HepG2 (cell line): ENCODE data around the gene BCL2L11. TPM values are rescaled to one million over a fixed set of nuclear protein-coding genes. Genes with fewer than 3 reads are reported as not detected.

Experiments used
- AKAP8 ChIP-seq: sonication (generic); formaldehyde crosslinking; IDR thresholded peaks from 2 replicates; pipeline ENCODE4 v1.5.1; 2020; ENCODE audit warnings: mild to moderate bottlenecking, missing genetic modification reagents
- HNRNPK ChIP-seq: fragments of 200-400 bp; formaldehyde crosslinking; IDR thresholded peaks from 2 replicates; pipeline ENCODE4 v1.6.1; 2018; ENCODE audit warnings: low read length, low read depth, moderate library complexity, mild to moderate bottlenecking; ENCODE audit not compliant: poor library complexity, severe bottlenecking
- KLF11 ChIP-seq: IDR thresholded peaks from 2 replicates; pipeline ENCODE4 v1.6.1; 2016; ENCODE audit warnings: missing compliant biosample characterization
- MED13 ChIP-seq: sonication (generic); formaldehyde crosslinking; IDR thresholded peaks from 2 replicates; pipeline ENCODE4 v1.5.0; 2020; ENCODE audit warnings: missing genetic modification reagents
- SNRNP70 ChIP-seq: fragments of 200-400 bp; formaldehyde crosslinking; IDR thresholded peaks from 2 replicates; pipeline ENCODE4 v1.6.1; 2017; ENCODE audit warnings: mild to moderate bottlenecking, low read depth, low read length, moderate library complexity
- SP140L ChIP-seq: sonication (generic); formaldehyde crosslinking; IDR thresholded peaks from 2 replicates; pipeline ENCODE4 v1.4.0; 2020; ENCODE audit warnings: missing genetic modification reagents, borderline replicate concordance
- ZNF24 ChIP-seq: fragments of 450-650 bp; IDR thresholded peaks from 2 replicates; pipeline ENCODE4 v1.6.1; 2017; ENCODE audit warnings: antibody characterized with exemption, mild to moderate bottlenecking
- ZNF296 ChIP-seq: sonication (generic); formaldehyde crosslinking; conservative IDR thresholded peaks from 2 replicates; pipeline ENCODE4 v1.5.0; 2020; ENCODE audit warnings: mild to moderate bottlenecking, missing genetic modification reagents
- ZNF468 ChIP-seq: sonication (generic); formaldehyde crosslinking; IDR thresholded peaks from 2 replicates; pipeline ENCODE4 v1.8.0; 2022; ENCODE audit warnings: mild to moderate bottlenecking, moderate library complexity, missing genetic modification reagents
- ZNF552 ChIP-seq: sonication (generic); formaldehyde crosslinking; IDR thresholded peaks from 2 replicates; pipeline ENCODE4 v1.9.0; 2022; ENCODE audit warnings: missing genetic modification reagents, mild to moderate bottlenecking, borderline replicate concordance
- ZNF746 ChIP-seq: sonication (generic); formaldehyde crosslinking; IDR thresholded peaks from 2 replicates; pipeline ENCODE4 v1.8.0; 2022; ENCODE audit warnings: mild to moderate bottlenecking, missing genetic modification reagents
- polyA plus RNA-seq, 8 experiments: library from polyadenylated mRNA; depleted of rRNA in 3 of 8; stranded (reverse) in 7 of 8; unstranded in 1 of 8; fragments of >200 nt; fragmentation: Illumina TruSeq in 4 of 8; extraction: Trizol in 4 of 8; gene quantifications; 2 replicates each; pipeline versions ENCODE4 v1.2.1 to v1.2.3, GENCODE V29; 2011 to 2016; ENCODE audit warnings: low read depth in 4 of 8, missing spikeins in 1 of 8, mixed read lengths in 1 of 8; ENCODE audit not compliant: insufficient read depth in 1 of 8
- total RNA-seq, 5 experiments: library from RNA; depleted of rRNA; stranded (reverse); fragments of >200 nt; fragmentation: Illumina TruSeq; extraction: Trizol; gene quantifications; 2 replicates each; pipeline ENCODE4 v1.2.3, GENCODE V29; 2016; ENCODE audit warnings: low read depth in 1 of 5
- TF ChIP-seq, protein P1 (sequence below): sonication (generic); formaldehyde crosslinking; IDR thresholded peaks from 2 replicates; pipeline ENCODE4 v1.5.0; 2020; ENCODE audit warnings: mild to moderate bottlenecking, missing genetic modification reagents, borderline replicate concordance
- TF ChIP-seq, protein P2 (sequence below): sonication (generic); formaldehyde crosslinking; IDR thresholded peaks from 2 replicates; pipeline ENCODE4 v1.4.0; 2020; ENCODE audit warnings: missing genetic modification reagents
- TF ChIP-seq, protein P3 (sequence below): sonication (generic); formaldehyde crosslinking; IDR thresholded peaks from 2 replicates; pipeline ENCODE4 v1.8.1; 2023; ENCODE audit warnings: mild to moderate bottlenecking, inconsistent platforms, moderate library complexity, missing genetic modification reagents, borderline replicate concordance
- TF ChIP-seq, protein P4 (sequence below): sonication (generic); formaldehyde crosslinking; IDR thresholded peaks from 2 replicates; pipeline ENCODE4 v1.5.1; 2020; ENCODE audit warnings: mild to moderate bottlenecking, missing genetic modification reagents

The BCL2L11 gene
- total and polyA plus RNA-seq, 2 of the 13 experiments (the other 11 are each of a cell fraction or from before 2014, with no cell fraction given), result 6.1 to 9.7 TPM

DNA sequence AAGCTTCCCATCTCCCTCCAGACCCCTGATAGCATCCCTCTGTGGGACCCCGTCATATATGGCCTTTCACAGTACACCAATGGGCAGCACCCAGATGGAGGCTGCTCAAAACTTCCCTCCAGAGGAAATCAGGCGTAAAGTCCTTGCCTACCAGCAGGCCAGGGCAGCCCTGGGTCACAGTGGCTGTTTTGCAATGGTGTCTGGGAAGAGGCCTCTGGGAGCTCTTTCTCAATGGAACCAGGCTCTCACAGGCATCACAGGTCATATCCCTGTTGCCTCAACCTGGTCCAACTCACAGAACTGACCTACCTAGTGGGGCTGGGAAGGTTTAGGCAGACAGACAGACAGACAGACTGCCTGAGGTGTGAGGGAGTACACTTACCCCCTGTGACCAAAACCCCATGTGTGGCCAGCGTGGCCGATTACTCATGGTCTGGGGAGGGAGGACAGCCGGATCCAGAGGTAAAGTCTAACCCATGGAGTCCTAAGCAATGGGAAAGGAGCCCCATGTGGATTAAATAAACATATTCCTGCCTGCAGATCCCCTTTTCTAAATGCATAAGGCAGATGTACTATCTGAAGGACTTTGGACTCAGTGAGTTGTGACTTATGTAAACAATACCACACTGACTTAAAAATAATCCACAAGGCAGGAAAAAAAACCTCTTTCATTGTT, 58.2 kb downstream of the BCL2L11 start (continued):
- TF ChIP-seq, protein P1, sequence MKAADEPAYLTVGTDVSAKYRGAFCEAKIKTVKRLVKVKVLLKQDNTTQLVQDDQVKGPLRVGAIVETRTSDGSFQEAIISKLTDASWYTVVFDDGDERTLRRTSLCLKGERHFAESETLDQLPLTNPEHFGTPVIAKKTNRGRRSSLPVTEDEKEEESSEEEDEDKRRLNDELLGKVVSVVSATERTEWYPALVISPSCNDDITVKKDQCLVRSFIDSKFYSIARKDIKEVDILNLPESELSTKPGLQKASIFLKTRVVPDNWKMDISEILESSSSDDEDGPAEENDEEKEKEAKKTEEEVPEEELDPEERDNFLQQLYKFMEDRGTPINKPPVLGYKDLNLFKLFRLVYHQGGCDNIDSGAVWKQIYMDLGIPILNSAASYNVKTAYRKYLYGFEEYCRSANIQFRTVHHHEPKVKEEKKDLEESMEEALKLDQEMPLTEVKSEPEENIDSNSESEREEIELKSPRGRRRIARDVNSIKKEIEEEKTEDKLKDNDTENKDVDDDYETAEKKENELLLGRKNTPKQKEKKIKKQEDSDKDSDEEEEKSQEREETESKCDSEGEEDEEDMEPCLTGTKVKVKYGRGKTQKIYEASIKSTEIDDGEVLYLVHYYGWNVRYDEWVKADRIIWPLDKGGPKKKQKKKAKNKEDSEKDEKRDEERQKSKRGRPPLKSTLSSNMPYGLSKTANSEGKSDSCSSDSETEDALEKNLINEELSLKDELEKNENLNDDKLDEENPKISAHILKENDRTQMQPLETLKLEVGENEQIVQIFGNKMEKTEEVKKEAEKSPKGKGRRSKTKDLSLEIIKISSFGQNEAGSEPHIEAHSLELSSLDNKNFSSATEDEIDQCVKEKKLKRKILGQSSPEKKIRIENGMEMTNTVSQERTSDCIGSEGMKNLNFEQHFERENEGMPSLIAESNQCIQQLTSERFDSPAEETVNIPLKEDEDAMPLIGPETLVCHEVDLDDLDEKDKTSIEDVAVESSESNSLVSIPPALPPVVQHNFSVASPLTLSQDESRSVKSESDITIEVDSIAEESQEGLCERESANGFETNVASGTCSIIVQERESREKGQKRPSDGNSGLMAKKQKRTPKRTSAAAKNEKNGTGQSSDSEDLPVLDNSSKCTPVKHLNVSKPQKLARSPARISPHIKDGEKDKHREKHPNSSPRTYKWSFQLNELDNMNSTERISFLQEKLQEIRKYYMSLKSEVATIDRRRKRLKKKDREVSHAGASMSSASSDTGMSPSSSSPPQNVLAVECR, result no peak; the same call in 1 of the 2 replicates
- TF ChIP-seq SP140L (CRISPR knock-in tag) (no peak), AKAP8 (no peak), ZNF468 (no peak), HNRNPK (no peak), ZNF24 (no peak), ZNF296 (CRISPR knock-in tag) (no peak), MED13 (no peak), ZNF746 (peak; percentile 39; the same call in 1 of the 2 replicates), ZNF552 (CRISPR knock-in tag) (no peak), KLF11 (no peak), SNRNP70 (no peak)
- TF ChIP-seq, protein P2, sequence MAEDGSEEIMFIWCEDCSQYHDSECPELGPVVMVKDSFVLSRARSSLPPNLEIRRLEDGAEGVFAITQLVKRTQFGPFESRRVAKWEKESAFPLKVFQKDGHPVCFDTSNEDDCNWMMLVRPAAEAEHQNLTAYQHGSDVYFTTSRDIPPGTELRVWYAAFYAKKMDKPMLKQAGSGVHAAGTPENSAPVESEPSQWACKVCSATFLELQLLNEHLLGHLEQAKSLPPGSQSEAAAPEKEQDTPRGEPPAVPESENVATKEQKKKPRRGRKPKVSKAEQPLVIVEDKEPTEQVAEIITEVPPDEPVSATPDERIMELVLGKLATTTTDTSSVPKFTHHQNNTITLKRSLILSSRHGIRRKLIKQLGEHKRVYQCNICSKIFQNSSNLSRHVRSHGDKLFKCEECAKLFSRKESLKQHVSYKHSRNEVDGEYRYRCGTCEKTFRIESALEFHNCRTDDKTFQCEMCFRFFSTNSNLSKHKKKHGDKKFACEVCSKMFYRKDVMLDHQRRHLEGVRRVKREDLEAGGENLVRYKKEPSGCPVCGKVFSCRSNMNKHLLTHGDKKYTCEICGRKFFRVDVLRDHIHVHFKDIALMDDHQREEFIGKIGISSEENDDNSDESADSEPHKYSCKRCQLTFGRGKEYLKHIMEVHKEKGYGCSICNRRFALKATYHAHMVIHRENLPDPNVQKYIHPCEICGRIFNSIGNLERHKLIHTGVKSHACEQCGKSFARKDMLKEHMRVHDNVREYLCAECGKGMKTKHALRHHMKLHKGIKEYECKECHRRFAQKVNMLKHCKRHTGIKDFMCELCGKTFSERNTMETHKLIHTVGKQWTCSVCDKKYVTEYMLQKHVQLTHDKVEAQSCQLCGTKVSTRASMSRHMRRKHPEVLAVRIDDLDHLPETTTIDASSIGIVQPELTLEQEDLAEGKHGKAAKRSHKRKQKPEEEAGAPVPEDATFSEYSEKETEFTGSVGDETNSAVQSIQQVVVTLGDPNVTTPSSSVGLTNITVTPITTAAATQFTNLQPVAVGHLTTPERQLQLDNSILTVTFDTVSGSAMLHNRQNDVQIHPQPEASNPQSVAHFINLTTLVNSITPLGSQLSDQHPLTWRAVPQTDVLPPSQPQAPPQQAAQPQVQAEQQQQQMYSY, result no peak
- TF ChIP-seq, protein P3, sequence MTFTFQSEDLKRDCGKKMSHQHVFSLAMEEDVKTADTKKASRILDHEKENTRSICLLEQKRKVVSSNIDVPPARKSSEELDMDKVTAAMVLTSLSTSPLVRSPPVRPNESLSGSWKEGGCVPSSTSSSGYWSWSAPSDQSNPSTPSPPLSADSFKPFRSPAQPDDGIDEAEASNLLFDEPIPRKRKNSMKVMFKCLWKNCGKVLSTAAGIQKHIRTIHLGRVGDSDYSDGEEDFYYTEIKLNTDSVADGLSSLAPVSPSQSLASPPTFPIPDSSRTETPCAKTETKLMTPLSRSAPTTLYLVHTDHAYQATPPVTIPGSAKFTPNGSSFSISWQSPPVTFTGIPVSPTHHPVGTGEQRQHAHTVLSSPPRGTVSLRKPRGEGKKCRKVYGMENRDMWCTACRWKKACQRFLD (CRISPR knock-in tag), result 0 out of 2 replicates have a peak, but pooled peaks have one; percentile 34
- TF ChIP-seq, protein P4, sequence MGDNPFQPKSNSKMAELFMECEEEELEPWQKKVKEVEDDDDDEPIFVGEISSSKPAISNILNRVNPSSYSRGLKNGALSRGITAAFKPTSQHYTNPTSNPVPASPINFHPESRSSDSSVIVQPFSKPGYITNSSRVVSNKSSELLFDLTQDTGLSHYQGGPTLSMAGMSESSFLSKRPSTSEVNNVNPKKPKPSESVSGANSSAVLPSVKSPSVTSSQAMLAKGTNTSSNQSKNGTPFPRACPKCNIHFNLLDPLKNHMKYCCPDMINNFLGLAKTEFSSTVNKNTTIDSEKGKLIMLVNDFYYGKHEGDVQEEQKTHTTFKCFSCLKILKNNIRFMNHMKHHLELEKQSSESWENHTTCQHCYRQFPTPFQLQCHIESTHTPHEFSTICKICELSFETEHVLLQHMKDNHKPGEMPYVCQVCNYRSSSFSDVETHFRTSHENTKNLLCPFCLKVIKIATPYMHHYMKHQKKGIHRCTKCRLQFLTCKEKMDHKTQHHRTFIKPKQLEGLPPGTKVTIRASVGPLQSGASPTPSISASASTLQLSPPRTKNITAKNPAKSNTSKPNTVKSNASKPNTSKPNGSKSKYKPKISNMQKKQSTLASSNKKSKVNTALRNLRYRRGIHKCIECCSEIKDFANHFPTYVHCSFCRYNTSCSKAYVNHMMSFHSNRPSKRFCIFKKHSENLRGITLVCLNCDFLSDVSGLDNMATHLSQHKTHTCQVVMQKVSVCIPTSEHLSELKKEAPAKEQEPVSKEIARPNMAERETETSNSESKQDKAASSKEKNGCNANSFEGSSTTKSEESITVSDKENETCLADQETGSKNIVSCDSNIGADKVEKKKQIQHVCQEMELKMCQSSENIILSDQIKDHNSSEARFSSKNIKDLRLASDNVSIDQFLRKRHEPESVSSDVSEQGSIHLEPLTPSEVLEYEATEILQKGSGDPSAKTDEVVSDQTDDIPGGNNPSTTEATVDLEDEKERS, result 0 out of 2 replicates have a peak, but pooled peaks have one; percentile 73
